ENCODE measurements around the gene EHF. TPM values are rescaled to one million over a fixed set of nuclear protein-coding genes. Genes with fewer than 3 reads are reported as not detected.
"Not testable (repeated sequence)": the region's sequence is repeated elsewhere in the genome, so short reads cannot be mapped to it uniquely, and the experiment has no call there.

Gene EHF
- total and polyA plus RNA-seq, 4 donors: 0.11 to 7.5 (median 0.61) TPM

- no peak for DNase-seq (ENCODE audit: low read depth in 4 of 6, low spot score in 6 of 6)
- H3K9me3 ChIP-seq (ENCODE audit: control insufficient read depth, insufficient read depth, low read length): no peaks in the 10 kb centered on the region
- H3K4me3 ChIP-seq (ENCODE audit: low read depth, low read length): no peak overlapping the region
- 100% methylated on average over 1 of the region's 5 CpGs for WGBS (ENCODE audit: insufficient coverage)
- H3K27me3 ChIP-seq (ENCODE audit: control insufficient read depth, insufficient read depth, low read length): no peaks in the 10 kb centered on the region
- H3K36me3 ChIP-seq (ENCODE audit: control insufficient read depth, insufficient read depth, low read length): no peaks in the 10 kb centered on the region
- no peak overlapping the region for H3K27ac ChIP-seq (ENCODE audit: low read depth, low read length)
- H3K4me1 ChIP-seq (ENCODE audit: control insufficient read depth, insufficient read depth, low read length): peaks cover 7% of the 10 kb centered on the region
Observed at GRCh38 chr11:34587282-34587677, 33.6 kb upstream of the EHF start.

- Histone ChIP-seq H3K9me3 (ENCODE audit: control insufficient read depth, insufficient read depth, low read length) (peaks cover 2% of the 10 kb centered on the region), H3K27ac (ENCODE audit: low read depth, low read length) (no peak overlapping the region), H3K4me1 (ENCODE audit: control insufficient read depth, insufficient read depth, low read length) (peaks cover 7% of the 10 kb centered on the region), H3K36me3 (ENCODE audit: control insufficient read depth, insufficient read depth, low read length) (no peaks in the 10 kb centered on the region), H3K4me3 (ENCODE audit: low read depth, low read length) (no peak overlapping the region), H3K27me3 (ENCODE audit: control insufficient read depth, insufficient read depth, low read length) (no peaks in the 10 kb centered on the region)
- no peak for DNase-seq (ENCODE audit: low read depth in 4 of 6, low spot score in 6 of 6)
- no CpG with 5 or more reads among the region's 2 CpGs for WGBS (ENCODE audit: insufficient coverage)
Observed at GRCh38 chr11:34588023-34588422, 32.9 kb upstream of the EHF start.

GRCh38 chr11:34588701-34589100, 32.2 kb upstream of the EHF start:
- Histone ChIP-seq H3K36me3 (ENCODE audit: control insufficient read depth, insufficient read depth, low read length) (no peaks in the 10 kb centered on the region), H3K27me3 (ENCODE audit: control insufficient read depth, insufficient read depth, low read length) (no peaks in the 10 kb centered on the region), H3K4me3 (ENCODE audit: low read depth, low read length) (no peak overlapping the region), H3K9me3 (ENCODE audit: control insufficient read depth, insufficient read depth, low read length) (peaks cover 3% of the 10 kb centered on the region), H3K27ac (ENCODE audit: low read depth, low read length) (no peak overlapping the region), H3K4me1 (ENCODE audit: control insufficient read depth, insufficient read depth, low read length) (peaks cover 7% of the 10 kb centered on the region)
- 80% methylated on average over 1 of the region's 4 CpGs for WGBS (ENCODE audit: insufficient coverage)
- no peak for DNase-seq (ENCODE audit: low read depth in 4 of 6, low spot score in 6 of 6)

GRCh38 chr11:34589177-34589576, 31.7 kb upstream of the EHF start:
- H3K4me1 ChIP-seq (ENCODE audit: control insufficient read depth, insufficient read depth, low read length); H3K36me3 ChIP-seq (ENCODE audit: control insufficient read depth, insufficient read depth, low read length); H3K9me3 ChIP-seq (ENCODE audit: control insufficient read depth, insufficient read depth, low read length); DNase-seq (ENCODE audit: low read depth in 4 of 6, low spot score in 6 of 6); H3K27me3 ChIP-seq (ENCODE audit: control insufficient read depth, insufficient read depth, low read length); H3K4me3 ChIP-seq (ENCODE audit: low read depth, low read length); H3K27ac ChIP-seq (ENCODE audit: low read depth, low read length): not testable (repeated sequence)
- no CpG with 5 or more reads among the region's 7 CpGs for WGBS (ENCODE audit: insufficient coverage)

GRCh38 chr11:34593085-34593484, 27.8 kb upstream of the EHF start:
- no CpG with 5 or more reads among the region's 1 CpG for WGBS (ENCODE audit: insufficient coverage)

GRCh38 chr11:34594603-34595002, 26.3 kb upstream of the EHF start:
- no peak for DNase-seq (ENCODE audit: low read depth in 4 of 6, low spot score in 6 of 6)
- 79% methylated on average over 3 of the region's 3 CpGs for WGBS (ENCODE audit: insufficient coverage)
- Histone ChIP-seq H3K4me3 (ENCODE audit: low read depth, low read length) (no peak overlapping the region), H3K9me3 (ENCODE audit: control insufficient read depth, insufficient read depth, low read length) (peaks cover 3% of the 10 kb centered on the region), H3K27me3 (ENCODE audit: control insufficient read depth, insufficient read depth, low read length) (no peaks in the 10 kb centered on the region), H3K27ac (ENCODE audit: low read depth, low read length) (no peak overlapping the region), H3K4me1 (ENCODE audit: control insufficient read depth, insufficient read depth, low read length) (no peaks in the 10 kb centered on the region), H3K36me3 (ENCODE audit: control insufficient read depth, insufficient read depth, low read length) (no peaks in the 10 kb centered on the region)

More at GRCh38 chr11:34593085-34593484, 27.8 kb upstream of the EHF start:
- no peak for DNase-seq (ENCODE audit: low read depth in 4 of 6, low spot score in 6 of 6)
- no peaks in the 10 kb centered on the region for H3K36me3 ChIP-seq (ENCODE audit: control insufficient read depth, insufficient read depth, low read length)
- H3K27ac ChIP-seq (ENCODE audit: low read depth, low read length): no peak overlapping the region
- no peak overlapping the region for H3K4me3 ChIP-seq (ENCODE audit: low read depth, low read length)
- H3K9me3 ChIP-seq (ENCODE audit: control insufficient read depth, insufficient read depth, low read length): peaks cover 3% of the 10 kb centered on the region
- H3K4me1 ChIP-seq (ENCODE audit: control insufficient read depth, insufficient read depth, low read length): no peaks in the 10 kb centered on the region
- H3K27me3 ChIP-seq (ENCODE audit: control insufficient read depth, insufficient read depth, low read length): no peaks in the 10 kb centered on the region

GRCh38 chr11:34595391-34595790, 25.5 kb upstream of the EHF start:
- no peak overlapping the region for H3K4me3 ChIP-seq (ENCODE audit: low read depth, low read length)
- WGBS (ENCODE audit: insufficient coverage): 80% methylated on average over 1 of the region's 2 CpGs
- peaks cover 3% of the 10 kb centered on the region for H3K9me3 ChIP-seq (ENCODE audit: control insufficient read depth, insufficient read depth, low read length)
- peaks cover 3% of the 10 kb centered on the region for H3K4me1 ChIP-seq (ENCODE audit: control insufficient read depth, insufficient read depth, low read length)
- no peak overlapping the region for H3K27ac ChIP-seq (ENCODE audit: low read depth, low read length)
- no peak for DNase-seq (ENCODE audit: low read depth in 4 of 6, low spot score in 6 of 6)
- H3K36me3 ChIP-seq (ENCODE audit: control insufficient read depth, insufficient read depth, low read length): no peaks in the 10 kb centered on the region
- H3K27me3 ChIP-seq (ENCODE audit: control insufficient read depth, insufficient read depth, low read length): no peaks in the 10 kb centered on the region

- Histone ChIP-seq H3K4me3 (ENCODE audit: low read depth, low read length) (no peak overlapping the region), H3K4me1 (ENCODE audit: control insufficient read depth, insufficient read depth, low read length) (peaks cover 10% of the 10 kb centered on the region), H3K36me3 (ENCODE audit: control insufficient read depth, insufficient read depth, low read length) (no peaks in the 10 kb centered on the region), H3K9me3 (ENCODE audit: control insufficient read depth, insufficient read depth, low read length) (peaks cover 3% of the 10 kb centered on the region), H3K27ac (ENCODE audit: low read depth, low read length) (no peak overlapping the region), H3K27me3 (ENCODE audit: control insufficient read depth, insufficient read depth, low read length) (no peaks in the 10 kb centered on the region)
- no peak for DNase-seq (ENCODE audit: low read depth in 4 of 6, low spot score in 6 of 6)
- 98% methylated on average over 6 of the region's 11 CpGs for WGBS (ENCODE audit: insufficient coverage)
Observed at GRCh38 chr11:34595960-34596644, 24.8 kb upstream of the EHF start.

- Histone ChIP-seq H3K27me3 (ENCODE audit: control insufficient read depth, insufficient read depth, low read length) (no peaks in the 10 kb centered on the region), H3K36me3 (ENCODE audit: control insufficient read depth, insufficient read depth, low read length) (no peaks in the 10 kb centered on the region), H3K4me1 (ENCODE audit: control insufficient read depth, insufficient read depth, low read length) (peaks cover 15% of the 10 kb centered on the region), H3K27ac (ENCODE audit: low read depth, low read length) (peak overlapping the region; percentile 9), H3K4me3 (ENCODE audit: low read depth, low read length) (no peak overlapping the region), H3K9me3 (ENCODE audit: control insufficient read depth, insufficient read depth, low read length) (no peaks in the 10 kb centered on the region)
- DNase-seq (ENCODE audit: low read depth in 4 of 6, low spot score in 6 of 6): no peak
- 70% methylated on average over 8 of the region's 8 CpGs for WGBS (ENCODE audit: insufficient coverage)
Observed at GRCh38 chr11:34599406-34599945, 21.4 kb upstream of the EHF start.
